Skeletal muscle satellite cell (primary cell): ENCODE results near the gene CES2.
A peak's percentile ranks its signal among the peaks of the same experiment; 100 is the strongest.
"Not testable (repeated sequence)": the region's sequence is repeated elsewhere in the genome, so short reads cannot be mapped to it uniquely, and the experiment has no call there.

Source experiments
- H3K27me3 ChIP-seq: 2 replicates; pipeline ENCODE4 v1.7.0; 2013; ENCODE audit warnings: low read length; ENCODE audit not compliant: control insufficient read depth, insufficient read depth
- H3K36me3 ChIP-seq: 2 replicates; pipeline ENCODE4 v1.7.0; 2013; ENCODE audit warnings: mild to moderate bottlenecking, control low read depth, low read length; ENCODE audit not compliant: insufficient read depth
- H3K4me1 ChIP-seq: 2 replicates; pipeline ENCODE4 v1.7.0; 2013; ENCODE audit warnings: low read length; ENCODE audit not compliant: control insufficient read depth, insufficient read depth
- H3K4me2 ChIP-seq: 2 replicates; pipeline ENCODE4 v1.7.0; 2013; ENCODE audit warnings: mild to moderate bottlenecking, low read length
- H3K4me3 ChIP-seq: 2 replicates; pipeline ENCODE4 v1.7.0; 2013; ENCODE audit warnings: low read length
- H3K9ac ChIP-seq: 2 replicates; pipeline ENCODE4 v1.7.0; 2013; ENCODE audit warnings: mild to moderate bottlenecking, low read depth, low read length, moderate library complexity
- H3K9me3 ChIP-seq: replicated peaks from 2 replicates; pipeline ENCODE4 v1.7.0; 2013; ENCODE audit warnings: mild to moderate bottlenecking, control low read depth, low read length

The CES2 gene

DNA sequence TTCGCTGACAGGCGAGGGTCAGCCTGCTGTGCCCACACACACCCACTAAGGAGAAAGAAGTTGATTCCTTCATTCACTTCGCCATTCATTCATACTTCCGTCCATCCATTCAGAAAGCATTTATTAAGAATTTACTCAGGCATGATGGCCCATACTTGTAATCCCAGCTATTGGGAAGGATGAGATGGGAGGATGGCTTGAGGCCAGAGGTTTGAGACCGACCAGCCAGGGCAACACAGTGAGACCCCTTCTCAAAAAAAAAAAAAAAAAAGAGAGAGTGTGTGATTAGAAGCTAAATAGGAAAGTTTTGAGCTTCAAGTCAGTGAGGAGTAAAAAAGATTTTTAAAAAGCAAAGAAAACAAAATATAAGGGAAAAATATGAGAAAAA lies 8.7 kb downstream of the CES2 start:
- Histone ChIP-seq H3K36me3 (peaks cover 45% of the 10 kb centered on the region), H3K9ac (no peak overlapping the region), H3K4me3 (no peak overlapping the region), H3K9me3 (no peaks in the 10 kb centered on the region), H3K27me3 (peaks cover 9% of the 10 kb centered on the region), H3K4me2 (no peak overlapping the region), H3K4me1 (peaks cover 10% of the 10 kb centered on the region)

DNA sequence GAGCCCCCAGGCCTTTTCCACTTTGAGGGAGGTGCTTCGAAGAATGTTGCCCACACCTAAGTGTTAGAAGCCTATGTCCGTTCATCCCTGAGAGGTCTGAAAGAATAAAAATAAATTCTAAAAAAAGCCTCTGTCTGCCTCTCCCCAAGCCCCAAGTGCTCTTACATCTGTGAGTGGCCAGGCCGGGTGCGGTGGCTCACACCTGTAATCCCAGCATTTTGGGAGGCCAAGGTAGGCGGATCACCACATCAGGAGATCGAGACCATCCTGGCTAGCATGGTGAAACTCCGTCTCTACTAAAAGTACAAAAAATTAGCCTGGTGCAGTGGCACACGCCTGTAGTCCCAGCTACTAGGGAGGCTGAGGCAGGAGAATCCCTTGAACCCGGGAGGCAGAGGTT lies 9.7 kb downstream of the CES2 start:
- H3K4me2 ChIP-seq, H3K4me1 ChIP-seq, H3K9me3 ChIP-seq, H3K4me3 ChIP-seq, H3K9ac ChIP-seq: not testable (repeated sequence)
- Histone ChIP-seq H3K36me3 (peaks cover 42% of the 10 kb centered on the region), H3K27me3 (peaks cover 16% of the 10 kb centered on the region)

DNA sequence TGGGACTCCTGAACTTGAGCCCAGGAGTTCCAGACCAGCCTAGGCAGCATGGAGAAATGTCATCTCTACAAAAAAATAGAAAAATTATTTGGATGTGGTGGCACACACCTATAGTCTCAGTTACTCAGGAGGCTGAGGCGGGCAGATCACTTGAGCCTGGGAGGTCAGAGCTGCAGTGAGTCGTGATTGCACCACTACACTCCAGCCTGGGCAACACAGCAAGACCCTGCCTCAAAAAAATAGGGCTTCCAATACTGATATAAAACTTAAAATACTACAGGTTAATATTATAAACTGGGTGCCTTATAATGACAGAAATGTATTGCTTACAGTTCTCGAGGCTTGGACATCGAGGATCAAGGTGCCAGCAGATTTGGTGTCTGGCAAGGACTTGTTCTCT lies 10.6 kb downstream of the CES2 start:
- H3K4me3 ChIP-seq: no peak overlapping the region
- H3K4me2 ChIP-seq: no peak overlapping the region
- peaks cover 10% of the 10 kb centered on the region for H3K4me1 ChIP-seq
- H3K27me3 ChIP-seq: peaks cover 20% of the 10 kb centered on the region
- H3K9ac ChIP-seq: no peak overlapping the region
- no peaks in the 10 kb centered on the region for H3K9me3 ChIP-seq
- peaks cover 32% of the 10 kb centered on the region for H3K36me3 ChIP-seq

DNA sequence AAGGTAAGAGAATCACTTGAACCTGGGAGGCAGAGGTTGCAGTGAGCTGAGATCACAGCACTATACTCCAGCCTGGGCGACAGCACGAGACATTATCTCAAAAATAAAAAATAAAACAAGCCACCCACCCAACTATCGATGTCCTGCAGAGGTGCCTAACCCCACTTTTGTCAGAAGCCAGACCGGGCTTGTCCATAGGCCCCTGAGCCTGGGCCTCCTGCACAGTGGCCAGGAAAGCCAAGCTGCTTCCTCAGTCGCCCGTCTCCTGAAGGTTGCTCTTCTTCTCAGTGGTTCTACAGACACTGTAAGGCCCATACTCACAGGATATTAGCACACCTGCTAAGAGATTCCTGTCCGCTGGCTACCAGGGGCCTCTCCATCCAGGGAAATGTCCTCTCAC lies 11.2 kb downstream of the CES2 start:
- Histone ChIP-seq H3K9me3 (peaks cover 3% of the 10 kb centered on the region), H3K4me3 (no peak overlapping the region), H3K4me2 (no peak overlapping the region), H3K4me1 (peaks cover 10% of the 10 kb centered on the region), H3K27me3 (peaks cover 20% of the 10 kb centered on the region), H3K36me3 (peaks cover 26% of the 10 kb centered on the region), H3K9ac (no peak overlapping the region)

DNA sequence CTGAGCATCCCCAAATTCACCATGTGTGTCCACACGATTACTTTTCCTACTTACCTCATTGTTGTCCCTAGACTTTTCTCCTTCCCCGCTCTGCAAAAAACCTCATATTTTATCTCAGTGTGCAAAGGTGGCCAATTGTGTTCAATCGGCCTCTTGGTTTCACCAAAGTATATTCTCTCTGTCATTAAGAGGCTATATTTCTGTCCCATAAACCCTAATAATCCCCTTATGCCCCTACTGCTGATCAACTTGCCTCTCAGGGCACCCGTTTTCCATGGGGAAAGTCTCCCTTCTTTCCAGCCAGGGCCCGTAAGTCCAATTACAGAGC lies 11.6 kb downstream of the CES2 start:
- peaks cover 20% of the 10 kb centered on the region for H3K27me3 ChIP-seq
- H3K4me1 ChIP-seq: peaks cover 10% of the 10 kb centered on the region
- peaks cover 3% of the 10 kb centered on the region for H3K9me3 ChIP-seq
- peaks cover 22% of the 10 kb centered on the region for H3K36me3 ChIP-seq
- H3K9ac ChIP-seq: no peak overlapping the region
- no peak overlapping the region for H3K4me3 ChIP-seq
- H3K4me2 ChIP-seq: no peak overlapping the region

DNA sequence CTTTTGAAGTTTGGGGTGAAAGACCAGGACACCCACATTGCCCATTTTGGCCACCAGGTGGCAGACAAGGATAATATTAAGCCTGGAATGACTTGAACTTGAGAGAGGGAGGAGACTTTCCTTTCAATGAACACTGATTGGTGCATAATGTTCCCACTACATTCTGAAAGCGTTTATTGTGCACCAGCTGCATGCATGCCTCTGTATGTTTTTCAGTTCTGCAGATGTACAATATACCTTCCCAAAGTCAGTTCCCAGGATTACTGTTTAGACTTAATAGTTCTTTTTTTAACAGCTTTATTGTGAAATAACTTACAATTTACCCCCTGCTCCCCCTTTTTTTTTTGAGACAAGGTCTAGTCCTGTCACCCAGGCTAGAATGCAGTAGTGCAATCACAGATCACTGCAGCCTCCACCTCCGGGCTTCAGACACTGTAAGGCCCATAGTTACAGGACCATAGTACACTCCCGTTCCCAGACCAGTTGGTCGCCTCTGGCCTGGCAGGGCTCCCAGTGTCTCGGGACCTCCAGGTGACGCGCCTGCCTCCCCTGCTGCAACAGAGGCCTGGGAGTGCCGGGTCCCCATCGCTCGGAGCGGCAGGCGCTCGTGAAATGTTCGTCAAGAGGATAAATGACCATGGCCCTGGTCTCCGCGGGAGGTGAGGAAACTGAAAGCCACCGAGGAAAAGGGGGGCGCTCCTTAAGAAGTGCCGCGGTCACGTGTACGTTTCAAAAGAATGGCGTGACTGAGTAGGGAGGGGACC lies 12.2 kb downstream of the CES2 start:
- peak overlapping the region; percentile 99 for H3K4me2 ChIP-seq
- H3K4me3 ChIP-seq: peak overlapping the region; percentile 67
- peaks cover 10% of the 10 kb centered on the region for H3K4me1 ChIP-seq
- H3K9me3 ChIP-seq: peaks cover 3% of the 10 kb centered on the region
- H3K27me3 ChIP-seq: peaks cover 20% of the 10 kb centered on the region
- H3K36me3 ChIP-seq: peaks cover 17% of the 10 kb centered on the region
- peak overlapping the region; percentile 16 for H3K9ac ChIP-seq

DNA sequence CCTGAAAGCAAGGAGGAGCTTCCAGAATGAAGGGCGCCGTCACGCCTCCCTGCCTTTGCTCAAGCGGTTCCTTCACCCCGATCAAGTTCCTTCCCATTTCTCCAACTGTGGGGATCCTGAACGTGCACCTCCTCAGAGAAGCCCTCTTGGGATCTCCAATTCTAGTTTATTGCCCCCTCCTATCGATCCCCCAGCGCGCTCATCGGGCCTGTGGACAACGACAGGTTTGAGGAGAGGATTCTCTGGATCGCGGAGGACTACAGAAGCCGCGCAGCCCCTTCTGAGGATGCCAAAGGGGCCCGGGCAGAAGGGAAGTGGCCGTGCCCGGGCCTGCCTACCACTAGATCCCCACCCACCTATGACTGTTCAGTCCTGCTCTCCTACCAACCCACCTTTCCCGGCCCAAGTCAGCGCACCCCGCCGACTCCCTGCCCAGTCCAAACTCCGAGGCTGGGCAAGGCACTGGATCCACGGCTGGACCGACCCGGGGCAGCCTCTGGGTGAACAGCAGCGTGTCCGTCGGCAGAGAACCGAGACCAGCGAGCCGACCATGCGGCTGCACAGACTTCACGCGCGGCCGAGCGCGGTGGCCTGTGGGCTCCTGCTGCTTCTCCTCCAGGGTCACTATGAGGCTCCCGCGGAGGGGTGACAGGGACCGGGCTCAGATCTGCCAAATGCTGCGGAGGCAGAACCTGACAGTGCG lies 13.0 kb downstream of the CES2 start:
- Histone ChIP-seq H3K4me3 (peak overlapping the region; percentile 67), H3K36me3 (peaks cover 9% of the 10 kb centered on the region), H3K27me3 (peaks cover 20% of the 10 kb centered on the region), H3K9ac (peak overlapping the region; percentile 16), H3K4me1 (peaks cover 10% of the 10 kb centered on the region), H3K4me2 (peak overlapping the region; percentile 99), H3K9me3 (peaks cover 3% of the 10 kb centered on the region)

DNA sequence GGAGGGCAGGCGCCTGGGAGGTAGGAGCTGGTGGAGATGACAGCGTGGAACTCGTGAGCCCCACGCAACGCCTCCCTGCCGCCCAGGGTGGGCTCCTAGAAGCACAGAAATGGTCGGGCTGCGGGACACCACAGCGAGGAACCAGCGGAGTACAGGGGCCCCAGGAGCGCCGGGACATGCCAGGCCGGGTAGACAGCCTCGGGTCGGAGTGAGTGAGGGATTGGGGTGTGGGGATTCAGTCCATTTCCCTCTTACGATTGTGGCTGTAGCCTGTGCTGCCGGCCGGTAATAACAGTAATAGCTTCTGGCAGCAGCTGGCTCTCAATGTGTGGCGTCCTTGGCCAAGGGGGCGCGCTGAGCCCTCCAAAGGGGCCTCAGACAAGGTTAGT lies 13.5 kb downstream of the CES2 start:
- Histone ChIP-seq H3K9me3 (peaks cover 3% of the 10 kb centered on the region), H3K27me3 (peaks cover 20% of the 10 kb centered on the region), H3K9ac (peak overlapping the region; percentile 16), H3K4me1 (peaks cover 10% of the 10 kb centered on the region), H3K4me3 (peak overlapping the region; percentile 67), H3K36me3 (peaks cover 4% of the 10 kb centered on the region), H3K4me2 (peak overlapping the region; percentile 99)

DNA sequence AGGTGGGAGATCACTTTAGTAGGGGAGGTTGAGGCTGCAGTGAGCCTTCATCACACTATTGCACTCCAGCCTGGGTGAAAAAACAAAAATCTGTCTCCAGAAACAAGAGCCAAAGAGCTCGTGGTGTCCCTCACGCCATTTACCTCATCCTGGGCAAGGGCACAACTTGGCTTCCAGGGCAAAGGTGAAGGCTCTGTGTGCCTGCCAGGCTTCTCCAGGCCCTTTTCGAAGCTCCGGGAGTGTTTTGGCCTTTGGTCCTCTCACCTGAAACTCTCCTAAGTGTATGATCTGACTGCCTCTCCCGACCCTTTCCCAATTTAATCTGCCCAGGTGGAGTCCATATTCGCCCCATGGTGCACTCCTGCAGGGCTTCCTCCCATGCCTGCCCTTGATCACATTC lies 14.2 kb downstream of the CES2 start:
- Histone ChIP-seq H3K4me2 (no peak overlapping the region), H3K9ac (no peak overlapping the region), H3K27me3 (peaks cover 20% of the 10 kb centered on the region), H3K36me3 (no peaks in the 10 kb centered on the region), H3K4me1 (peaks cover 10% of the 10 kb centered on the region), H3K4me3 (no peak overlapping the region), H3K9me3 (peaks cover 3% of the 10 kb centered on the region)

DNA sequence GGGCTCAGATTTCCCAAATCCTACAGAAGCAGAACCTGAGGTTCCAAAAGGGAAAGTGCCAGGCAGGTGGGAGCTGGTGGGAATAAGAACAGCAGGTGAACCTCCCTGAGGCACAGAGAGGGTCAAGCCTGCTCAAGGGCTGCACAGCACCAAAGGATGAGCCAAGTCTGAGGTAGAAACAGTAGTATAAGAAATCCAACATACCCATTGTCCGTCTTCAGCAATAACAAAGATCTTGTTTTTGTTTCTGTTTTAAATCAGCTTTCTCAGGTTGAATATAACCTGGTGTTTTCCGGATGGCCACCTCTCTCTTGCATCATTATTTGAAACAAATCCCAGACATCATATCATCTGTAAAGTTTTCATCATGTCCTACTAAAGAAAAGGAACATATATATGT lies 15.1 kb downstream of the CES2 start:
- H3K4me3 ChIP-seq: no peak overlapping the region
- peaks cover 20% of the 10 kb centered on the region for H3K27me3 ChIP-seq
- H3K4me2 ChIP-seq: no peak overlapping the region
- peaks cover 10% of the 10 kb centered on the region for H3K4me1 ChIP-seq
- no peaks in the 10 kb centered on the region for H3K36me3 ChIP-seq
- peaks cover 3% of the 10 kb centered on the region for H3K9me3 ChIP-seq
- H3K9ac ChIP-seq: no peak overlapping the region

DNA sequence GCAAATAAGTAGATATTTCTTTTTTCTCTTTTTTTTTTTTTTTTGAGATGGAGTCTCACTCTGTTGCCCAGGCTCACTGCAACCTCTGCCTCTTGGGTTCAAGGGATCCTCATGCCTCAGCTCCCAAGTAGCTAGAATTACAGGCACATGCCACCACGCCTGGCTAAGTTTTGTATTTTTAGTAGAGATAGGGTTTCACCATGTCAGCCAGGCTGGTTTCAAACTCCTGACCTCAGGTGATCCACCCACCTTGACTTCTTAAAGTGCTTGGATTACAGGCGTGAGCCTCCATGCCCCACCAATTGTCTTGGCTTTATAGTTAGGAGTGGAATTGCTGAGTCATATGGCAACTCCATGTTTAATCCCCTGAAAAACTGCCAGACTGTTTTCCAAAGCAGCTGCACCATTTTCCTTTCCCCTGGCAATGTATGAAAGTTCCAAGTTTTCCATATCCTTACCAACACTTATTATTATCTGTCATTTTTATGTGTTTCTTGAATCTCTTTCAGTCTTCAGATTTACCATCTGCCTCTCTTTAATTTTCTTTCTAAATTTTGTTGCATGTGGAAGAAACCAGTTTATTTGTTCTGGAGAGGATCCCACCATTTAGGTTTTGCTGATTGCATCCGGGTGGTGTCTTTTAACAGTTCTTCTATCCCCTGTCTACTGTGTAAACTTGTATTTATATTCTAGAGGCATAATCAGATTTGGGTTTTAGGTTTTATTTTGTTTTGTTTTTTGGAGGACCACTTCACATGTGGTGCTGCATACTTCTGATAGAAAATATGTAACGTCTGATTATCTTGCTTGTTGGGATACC lies 15.9 kb downstream of the CES2 start:
- no peaks in the 10 kb centered on the region for H3K36me3 ChIP-seq
- peaks cover 10% of the 10 kb centered on the region for H3K4me1 ChIP-seq
- no peak overlapping the region for H3K4me2 ChIP-seq
- H3K4me3 ChIP-seq: no peak overlapping the region
- H3K9ac ChIP-seq: no peak overlapping the region
- peaks cover 20% of the 10 kb centered on the region for H3K27me3 ChIP-seq
- H3K9me3 ChIP-seq: peaks cover 3% of the 10 kb centered on the region
